Ishikawa (cell line): Measurements from ENCODE around the gene RAMP1.

ENCODE experiments used
- CREB1 ChIP-seq: IDR thresholded peaks from 2 replicates; pipeline ENCODE4 v1.6.1; 2012; ENCODE audit warnings: low read depth
- FOXM1 ChIP-seq: IDR thresholded peaks from 2 replicates; pipeline ENCODE4 v1.6.1; 2012; ENCODE audit warnings: low read depth, borderline replicate concordance
- RAD21 ChIP-seq: IDR thresholded peaks from 2 replicates; pipeline ENCODE4 v1.6.1; 2012; ENCODE audit warnings: low read depth
- YY1 ChIP-seq: IDR thresholded peaks from 2 replicates; pipeline ENCODE4 v1.6.1; 2012; ENCODE audit warnings: low read depth
- ZBTB7A ChIP-seq: IDR thresholded peaks from 2 replicates; pipeline ENCODE4 v1.6.1; 2012; ENCODE audit warnings: low read depth
- TF ChIP-seq, protein P1 (sequence below): IDR thresholded peaks from 2 replicates; pipeline ENCODE4 v1.6.1; 2012
- TF ChIP-seq, protein P2 (sequence below): IDR thresholded peaks from 2 replicates; pipeline ENCODE4 v1.6.1; 2012

GRCh38 chr2:237885931-237886684 lies 26.7 kb downstream of the RAMP1 start:
- TF ChIP-seq FOXM1 = no peak
- TF ChIP-seq, protein P1, sequence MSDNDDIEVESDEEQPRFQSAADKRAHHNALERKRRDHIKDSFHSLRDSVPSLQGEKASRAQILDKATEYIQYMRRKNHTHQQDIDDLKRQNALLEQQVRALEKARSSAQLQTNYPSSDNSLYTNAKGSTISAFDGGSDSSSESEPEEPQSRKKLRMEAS = no peak
- TF ChIP-seq YY1 = no peak
- no peak for TF ChIP-seq CREB1
- TF ChIP-seq RAD21 = no peak
- TF ChIP-seq, protein P2, sequence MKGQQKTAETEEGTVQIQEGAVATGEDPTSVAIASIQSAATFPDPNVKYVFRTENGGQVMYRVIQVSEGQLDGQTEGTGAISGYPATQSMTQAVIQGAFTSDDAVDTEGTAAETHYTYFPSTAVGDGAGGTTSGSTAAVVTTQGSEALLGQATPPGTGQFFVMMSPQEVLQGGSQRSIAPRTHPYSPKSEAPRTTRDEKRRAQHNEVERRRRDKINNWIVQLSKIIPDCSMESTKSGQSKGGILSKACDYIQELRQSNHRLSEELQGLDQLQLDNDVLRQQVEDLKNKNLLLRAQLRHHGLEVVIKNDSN = no peak
- no peak for TF ChIP-seq ZBTB7A
